ENCODE measurements around the gene SBF2. TPM values are rescaled to one million over a fixed set of nuclear protein-coding genes. Genes with fewer than 3 reads are reported as not detected.
"Not testable (repeated sequence)": the region's sequence is repeated elsewhere in the genome, so short reads cannot be mapped to it uniquely, and the experiment has no call there.

SBF2 gene
- total RNA-seq, 4 donors from 2014 or later: 29.7 to 60.4 (median 36.0) TPM

DNA sequence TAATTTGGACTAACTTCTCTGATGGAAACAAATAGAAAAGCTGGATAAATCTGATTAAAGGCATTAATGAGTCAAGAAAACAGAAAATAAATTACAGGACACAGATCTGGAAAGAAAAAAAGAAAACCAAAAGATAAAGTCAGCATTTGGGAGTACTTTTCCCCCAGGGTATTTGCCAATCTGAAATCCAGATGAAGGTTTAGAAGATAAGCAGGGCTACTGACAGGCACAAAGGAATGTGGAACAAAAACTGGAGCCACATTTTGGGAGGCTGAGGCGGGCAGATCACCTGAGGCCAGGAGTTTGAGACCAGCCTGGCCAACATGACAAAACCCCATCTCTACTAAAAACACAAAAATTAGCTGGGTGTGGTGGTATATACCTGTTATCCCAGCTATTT is 57.2 kb downstream of the SBF2 start:
- TF ChIP-seq POLR2A (IDR thresholded peaks at IDR 0.05): no peak
- TF ChIP-seq, protein P1, sequence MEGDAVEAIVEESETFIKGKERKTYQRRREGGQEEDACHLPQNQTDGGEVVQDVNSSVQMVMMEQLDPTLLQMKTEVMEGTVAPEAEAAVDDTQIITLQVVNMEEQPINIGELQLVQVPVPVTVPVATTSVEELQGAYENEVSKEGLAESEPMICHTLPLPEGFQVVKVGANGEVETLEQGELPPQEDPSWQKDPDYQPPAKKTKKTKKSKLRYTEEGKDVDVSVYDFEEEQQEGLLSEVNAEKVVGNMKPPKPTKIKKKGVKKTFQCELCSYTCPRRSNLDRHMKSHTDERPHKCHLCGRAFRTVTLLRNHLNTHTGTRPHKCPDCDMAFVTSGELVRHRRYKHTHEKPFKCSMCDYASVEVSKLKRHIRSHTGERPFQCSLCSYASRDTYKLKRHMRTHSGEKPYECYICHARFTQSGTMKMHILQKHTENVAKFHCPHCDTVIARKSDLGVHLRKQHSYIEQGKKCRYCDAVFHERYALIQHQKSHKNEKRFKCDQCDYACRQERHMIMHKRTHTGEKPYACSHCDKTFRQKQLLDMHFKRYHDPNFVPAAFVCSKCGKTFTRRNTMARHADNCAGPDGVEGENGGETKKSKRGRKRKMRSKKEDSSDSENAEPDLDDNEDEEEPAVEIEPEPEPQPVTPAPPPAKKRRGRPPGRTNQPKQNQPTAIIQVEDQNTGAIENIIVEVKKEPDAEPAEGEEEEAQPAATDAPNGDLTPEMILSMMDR (IDR thresholded peaks at IDR 0.05): no peak
- WGBS, 2 donors: 59 to 79% methylated on average over 1 of the region's 1 CpG
- no peak for DNase-seq (ENCODE audit: low spot score in 2 of 2)
- intact Hi-C loops (cut with DNase I; ENCODE audit: low total_unique reads): no loop called here
- no peak overlapping the region for H3K4me3 ChIP-seq (ENCODE audit: low read depth, poor library complexity, severe bottlenecking)

DNA sequence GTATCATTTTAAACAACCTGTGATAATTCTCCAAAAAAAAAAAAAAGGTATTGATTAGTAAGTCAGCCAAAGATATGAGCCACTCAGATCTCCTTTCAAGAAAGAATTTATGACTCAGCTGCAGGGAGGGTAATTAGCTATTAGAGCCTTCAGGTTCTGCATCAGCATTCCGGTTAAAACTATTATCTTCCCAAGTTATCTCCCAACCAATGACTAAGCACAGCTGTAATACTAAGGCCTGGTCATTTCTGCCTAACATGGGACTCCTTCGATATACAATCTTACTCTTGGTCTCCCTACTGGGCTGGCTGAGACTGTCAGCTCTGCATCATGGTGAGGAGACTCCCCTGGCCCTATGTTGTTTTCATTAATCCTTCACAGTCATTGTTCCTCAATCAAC is 60.4 kb downstream of the SBF2 start:
- no peak for TF ChIP-seq POLR2A (IDR thresholded peaks at IDR 0.05)
- TF ChIP-seq, protein P1 (IDR thresholded peaks at IDR 0.05): no peak
- 64 to 66% methylated on average over 2 of the region's 2 CpGs for whole genome bisulfite sequencing, 2 donors
- DNase-seq (ENCODE audit: low spot score in 2 of 2): no peak
- H3K4me3 ChIP-seq (ENCODE audit: low read depth, poor library complexity, severe bottlenecking): no peak overlapping the region
- intact Hi-C loops (cut with DNase I; ENCODE audit: low total_unique reads): no loop called here

DNA sequence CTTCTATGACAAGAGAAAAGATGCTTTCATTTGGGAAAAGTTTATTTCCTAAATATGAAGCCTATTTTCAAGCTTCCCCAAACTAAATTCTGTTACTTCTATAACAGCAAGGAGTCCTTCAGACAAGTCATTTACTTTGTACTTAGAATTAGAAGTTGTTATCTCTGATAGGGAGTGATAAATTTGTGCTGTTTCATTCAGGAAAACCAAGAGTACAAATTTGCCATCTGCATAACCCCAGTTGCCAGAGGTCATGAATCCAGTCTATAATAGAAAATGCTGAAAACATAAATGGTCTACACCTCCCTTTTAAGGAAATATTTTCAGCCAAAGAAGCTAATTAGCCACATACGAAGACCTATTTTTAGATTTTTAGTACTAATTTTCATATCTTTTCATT is 61.3 kb downstream of the SBF2 start:
- intact Hi-C loops (cut with DNase I; ENCODE audit: low total_unique reads): no loop called here
- WGBS, 2 donors: 82 to 90% methylated on average over 1 of the region's 1 CpG
- no peak for TF ChIP-seq POLR2A (IDR thresholded peaks at IDR 0.05)
- TF ChIP-seq, protein P1 (IDR thresholded peaks at IDR 0.05): no peak
- no peak overlapping the region for H3K4me3 ChIP-seq (ENCODE audit: low read depth, poor library complexity, severe bottlenecking)
- no peak for DNase-seq (ENCODE audit: low spot score in 2 of 2)

DNA sequence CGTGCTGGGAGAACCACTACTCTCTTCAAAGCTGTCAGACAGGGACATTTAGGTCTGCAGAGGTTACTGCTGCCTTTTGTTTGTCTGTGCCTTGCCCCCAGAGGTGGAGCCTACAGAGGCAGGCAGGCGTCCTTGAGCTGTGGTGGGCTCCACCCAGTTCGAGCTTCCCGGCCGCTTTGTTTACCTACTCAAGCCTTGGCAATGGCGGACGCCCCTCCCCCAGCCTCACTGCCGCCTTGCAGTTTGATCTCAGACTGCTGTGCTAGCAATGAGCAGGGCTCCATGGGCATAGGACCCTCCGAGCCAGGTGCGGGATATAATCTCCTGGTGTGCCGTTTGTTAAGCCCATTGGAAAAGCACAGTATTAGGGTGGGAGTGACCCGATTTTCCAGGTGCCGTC is 62.2 kb downstream of the SBF2 start:
- intact Hi-C loops (cut with DNase I; ENCODE audit: low total_unique reads); H3K4me3 ChIP-seq (ENCODE audit: low read depth, poor library complexity, severe bottlenecking); DNase-seq (ENCODE audit: low spot score in 2 of 2): not testable (repeated sequence)
- 98 to 99% methylated on average over 13 of the region's 13 CpGs for WGBS, 2 donors

DNA sequence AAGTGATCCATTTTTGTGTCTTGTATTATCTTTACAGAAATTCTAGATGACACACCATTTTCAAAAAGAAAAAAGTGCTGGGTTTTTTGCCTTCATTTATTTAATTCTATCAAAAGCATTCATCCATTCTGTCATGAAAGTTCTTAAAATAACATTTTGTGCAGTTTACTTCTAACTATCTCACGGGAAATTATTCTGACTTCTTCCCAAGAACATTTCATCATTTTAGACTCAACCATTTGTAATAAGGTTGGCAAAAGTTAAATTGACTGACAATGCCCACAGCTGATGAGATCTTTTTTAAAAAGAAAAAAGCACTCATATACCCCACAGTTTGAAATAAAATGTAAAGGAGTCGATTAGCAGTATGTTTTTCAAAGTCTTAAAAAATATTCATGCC is 68.5 kb downstream of the SBF2 start:
- 19 to 42% methylated on average over 2 of the region's 2 CpGs for whole genome bisulfite sequencing, 2 donors
- intact Hi-C loops (cut with DNase I; ENCODE audit: low total_unique reads): loop anchor here (5.0 kb wide), 1 partner anchor 447 kb away; no protein-coding TSS in a partner anchor
- DNase-seq (ENCODE audit: low spot score in 2 of 2): no peak
- no peak overlapping the region for H3K4me3 ChIP-seq (ENCODE audit: low read depth, poor library complexity, severe bottlenecking)
- TF ChIP-seq POLR2A (IDR thresholded peaks at IDR 0.05): no peak
- TF ChIP-seq, protein P1 (IDR thresholded peaks at IDR 0.05): no peak

DNA sequence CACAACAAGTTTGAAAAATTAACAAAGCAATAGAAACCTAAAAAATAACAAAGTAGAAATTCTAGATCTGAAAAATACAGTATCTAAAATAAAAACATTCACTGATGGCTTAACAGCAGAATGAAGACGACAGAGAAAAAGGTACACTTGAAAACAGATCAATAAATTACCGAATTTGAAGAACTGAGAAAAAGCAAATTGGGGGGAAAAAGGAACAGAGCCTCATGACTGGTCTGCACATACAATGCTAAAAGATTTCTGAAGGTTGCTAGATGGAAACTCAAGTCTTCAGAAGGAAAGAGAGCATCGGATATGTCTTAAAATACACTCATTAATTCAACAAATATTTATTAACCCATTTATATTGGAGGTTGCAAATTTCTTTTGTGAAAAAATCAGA is 71.6 kb downstream of the SBF2 start:
- intact Hi-C loops (cut with DNase I; ENCODE audit: low total_unique reads): no loop called here
- 89 to 97% methylated on average over 3 of the region's 3 CpGs for WGBS, 2 donors
- H3K4me3 ChIP-seq (ENCODE audit: low read depth, poor library complexity, severe bottlenecking): no peak overlapping the region
- no peak for DNase-seq (ENCODE audit: low spot score in 2 of 2)
- TF ChIP-seq, protein P1 (IDR thresholded peaks at IDR 0.05): no peak
- no peak for TF ChIP-seq POLR2A (IDR thresholded peaks at IDR 0.05)

Data from lower leg skin (tissue), 4 donors.